HEK293T (cell line): ENCODE measurements around the gene GPHA2.

Experiments used
- FOXK2 ChIP-seq: fragments of 450-650 bp; IDR thresholded peaks from 2 replicates; pipeline ENCODE4 v1.6.1; 2016; ENCODE audit warnings: mild to moderate bottlenecking
- FOXM1 ChIP-seq: fragments of 450-650 bp; IDR thresholded peaks from 2 replicates; pipeline ENCODE4 v1.6.1; 2017; ENCODE audit warnings: mild to moderate bottlenecking, borderline replicate concordance
- L3MBTL2 ChIP-seq: fragments of 450-650 bp; conservative IDR thresholded peaks from 2 replicates; pipeline ENCODE4 v1.6.1; 2016; ENCODE audit warnings: mild to moderate bottlenecking
- SP1 ChIP-seq: fragments of 450-650 bp; IDR thresholded peaks from 2 replicates; pipeline ENCODE4 v1.6.1; 2017
- SUZ12 ChIP-seq: fragments of 450-650 bp; IDR thresholded peaks from 2 replicates; pipeline ENCODE4 v1.6.1; 2016; ENCODE audit warnings: mild to moderate bottlenecking

DNA sequence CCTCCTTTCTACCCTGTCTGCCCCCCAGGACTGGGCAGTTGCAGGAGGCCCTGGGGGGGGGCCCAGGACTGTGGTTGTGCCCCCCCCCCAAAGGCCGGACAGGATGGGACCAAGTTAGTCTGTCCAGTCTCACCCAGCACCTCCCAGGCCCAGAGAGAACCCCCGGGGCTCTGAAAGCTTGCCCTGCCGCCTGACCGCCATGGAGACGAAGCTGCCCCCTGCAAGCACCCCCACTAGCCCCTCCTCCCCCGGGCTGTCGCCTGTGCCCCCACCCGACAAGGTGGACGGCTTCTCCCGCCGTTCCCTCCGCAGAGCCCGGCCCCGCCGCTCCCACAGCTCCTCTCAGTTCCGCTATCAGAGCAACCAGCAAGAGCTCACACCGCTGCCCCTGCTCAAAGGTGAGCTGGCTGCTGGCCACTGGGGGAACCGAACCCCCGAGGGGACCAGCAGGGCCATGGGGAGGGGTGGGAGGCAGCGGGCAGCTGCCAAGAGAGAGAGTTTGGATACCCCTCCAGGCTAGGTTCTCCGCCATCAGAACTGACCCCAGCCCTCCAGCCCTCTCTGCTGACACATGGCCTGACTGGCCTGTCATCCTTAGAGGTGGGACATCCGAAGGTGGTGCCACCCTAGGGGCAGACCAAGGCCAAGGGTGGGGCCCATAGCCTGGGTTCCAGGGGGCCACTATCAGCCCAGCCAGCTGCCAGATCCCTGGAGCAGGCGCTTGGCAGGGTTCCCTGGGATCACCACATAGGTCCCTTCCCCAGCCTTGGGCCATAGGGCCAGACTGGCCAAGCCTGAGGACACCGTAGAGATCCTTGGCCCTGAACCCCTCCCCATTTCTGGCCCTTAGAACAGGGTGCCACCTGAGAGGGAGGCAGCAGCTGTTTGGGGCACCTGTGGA is 9.9 kb downstream of the GPHA2 start:
- TF ChIP-seq FOXM1 (no peak), SP1 (no peak), SUZ12 (no peak), FOXK2 (no peak), L3MBTL2 (no peak)
